Endothelial cell (in vitro differentiated cells): ENCODE results near the gene RAPGEF4. TPM values are rescaled to one million over a fixed set of nuclear protein-coding genes. Genes with fewer than 3 reads are reported as not detected.

ENCODE experiments used
- DNase-seq: peaks from one replicate; pipeline ENCODE4 v3.0.0; 2021; ENCODE audit warnings: low spot score
- H3K27ac Mint-ChIP-seq: one replicate; pipeline ENCODE4 v1.8.0; 2021; ENCODE audit warnings: mixed read lengths, inconsistent platforms; ENCODE audit not compliant: unreplicated experiment
- H3K27me3 Mint-ChIP-seq: one replicate; pipeline ENCODE4 v1.8.0; 2021; ENCODE audit warnings: mild to moderate bottlenecking, moderate library complexity, mixed read lengths, inconsistent platforms; ENCODE audit not compliant: unreplicated experiment
- H3K36me3 Mint-ChIP-seq: one replicate; pipeline ENCODE4 v1.8.0; 2021; ENCODE audit warnings: mild to moderate bottlenecking, low read depth, mixed read lengths, inconsistent platforms; ENCODE audit not compliant: unreplicated experiment
- H3K4me1 Mint-ChIP-seq: one replicate; pipeline ENCODE4 v1.8.0; 2021; ENCODE audit warnings: mild to moderate bottlenecking, mixed read lengths, inconsistent platforms; ENCODE audit not compliant: unreplicated experiment
- H3K4me3 Mint-ChIP-seq: one replicate; pipeline ENCODE4 v1.8.0; 2021; ENCODE audit warnings: mild to moderate bottlenecking, mixed read lengths, inconsistent platforms; ENCODE audit not compliant: unreplicated experiment
- H3K9me3 Mint-ChIP-seq: one replicate; pipeline ENCODE4 v1.8.0; 2021; ENCODE audit warnings: mixed read lengths, inconsistent platforms; ENCODE audit not compliant: unreplicated experiment
- CTCF ChIP-seq: fragments of 200-600 bp; sonication (generic); IDR thresholded peaks from one replicate; pipeline ENCODE4 v1.5.0; 2021; ENCODE audit warnings: antibody characterized with exemption; ENCODE audit not compliant: unreplicated experiment
- total RNA-seq: library from RNA; stranded (reverse); fragmentation: NEBNext Ultra II Directional; extraction: Animal tissue kit (Norgen Biotek cat#: 25700); gene quantifications from one replicate; pipeline ENCODE4 v1.2.1, GENCODE V29; 2021; ENCODE audit not compliant: unreplicated experiment

Gene RAPGEF4
- total RNA-seq, 1 donor from 2014 or later: 7.5 TPM

- no peak for DNase-seq
- Mint-ChIP-seq H3K9me3 (no peaks in the 10 kb centered on the region), H3K36me3 (no peaks in the 10 kb centered on the region), H3K4me1 (peaks cover 19% of the 10 kb centered on the region), H3K27ac (no peak overlapping the region), H3K27me3 (peaks cover 2% of the 10 kb centered on the region), H3K4me3 (no peak overlapping the region)
- TF ChIP-seq CTCF: no peak
Observed at GRCh38 chr2:172845028-172845630, 109.5 kb downstream of the RAPGEF4 start.

DNA sequence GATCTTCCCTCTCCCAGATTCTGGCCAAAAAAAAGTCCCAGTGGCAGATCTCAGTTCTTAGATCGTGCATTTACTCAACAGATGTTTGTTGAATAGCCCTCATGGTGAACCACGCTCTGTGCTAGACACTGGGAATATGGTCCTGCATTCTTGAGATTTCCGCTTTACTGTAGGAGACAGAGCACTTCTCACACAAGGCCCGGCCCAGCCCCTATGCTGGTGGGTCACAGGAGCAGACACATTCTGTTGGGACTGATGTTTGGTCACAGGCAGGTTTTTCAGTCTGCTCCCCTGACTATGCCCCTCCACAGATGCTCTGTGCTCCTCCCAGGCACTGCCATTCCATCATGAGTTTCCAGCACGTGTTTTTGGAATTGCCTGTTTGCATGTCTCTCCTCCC is 110.9 kb downstream of the RAPGEF4 start:
- H3K4me1 Mint-ChIP-seq: peaks cover 19% of the 10 kb centered on the region
- no peak for TF ChIP-seq CTCF
- no peak for DNase-seq
- H3K27ac Mint-ChIP-seq: no peak overlapping the region
- no peaks in the 10 kb centered on the region for H3K27me3 Mint-ChIP-seq
- no peaks in the 10 kb centered on the region for H3K9me3 Mint-ChIP-seq
- no peak overlapping the region for H3K4me3 Mint-ChIP-seq
- H3K36me3 Mint-ChIP-seq: peaks cover 5% of the 10 kb centered on the region

GRCh38 chr2:172847188-172847587 is 111.5 kb downstream of the RAPGEF4 start:
- no peak for DNase-seq
- Mint-ChIP-seq H3K27me3 (no peaks in the 10 kb centered on the region), H3K36me3 (peaks cover 6% of the 10 kb centered on the region), H3K9me3 (no peaks in the 10 kb centered on the region), H3K4me3 (no peak overlapping the region), H3K27ac (no peak overlapping the region), H3K4me1 (peaks cover 19% of the 10 kb centered on the region)
- TF ChIP-seq CTCF: no peak

GRCh38 chr2:172848519-172848918 is 112.9 kb downstream of the RAPGEF4 start:
- Mint-ChIP-seq H3K4me1 (peaks cover 14% of the 10 kb centered on the region), H3K27ac (no peak overlapping the region), H3K9me3 (no peaks in the 10 kb centered on the region), H3K4me3 (no peak overlapping the region), H3K36me3 (peaks cover 6% of the 10 kb centered on the region), H3K27me3 (no peaks in the 10 kb centered on the region)
- no peak for TF ChIP-seq CTCF
- no peak for DNase-seq

GRCh38 chr2:172849519-172850217 is 114.0 kb downstream of the RAPGEF4 start:
- peaks cover 6% of the 10 kb centered on the region for H3K36me3 Mint-ChIP-seq
- no peaks in the 10 kb centered on the region for H3K27me3 Mint-ChIP-seq
- DNase-seq: no peak
- no peak for TF ChIP-seq CTCF
- H3K4me1 Mint-ChIP-seq: peaks cover 14% of the 10 kb centered on the region
- H3K9me3 Mint-ChIP-seq: no peaks in the 10 kb centered on the region
- no peak overlapping the region for H3K4me3 Mint-ChIP-seq
- no peak overlapping the region for H3K27ac Mint-ChIP-seq
